Heart right ventricle (tissue), 16 donors: ENCODE data around the gene LRRFIP2. TPM values are rescaled to one million over a fixed set of nuclear protein-coding genes. Genes with fewer than 3 reads are reported as not detected.
"Not testable (repeated sequence)": the region's sequence is repeated elsewhere in the genome, so short reads cannot be mapped to it uniquely, and the experiment has no call there.

Experiments used
- ATAC-seq, 8 donors: fragments of 200-7000 bp; cut with Tn5 transposase; one replicate each; pipeline ENCODE4 v1.9.1; 2020; ENCODE audit warnings: mild to moderate bottlenecking in 8 of 8, moderate library complexity in 8 of 8, moderate number of reproducible peaks in 1 of 8
- DNase-seq, 2 donors: peaks; one replicate each; pipeline ENCODE4 v3.0.0-alpha.2; 2020
- H3K27ac ChIP-seq, 10 donors: fragments of 200-600 bp; sonication (generic) in 2 of 10; one replicate each; pipeline versions ENCODE4 v1.5.0 to v1.8.0; 2020 to 2022; ENCODE audit warnings: mild to moderate bottlenecking in 3 of 10
- H3K27me3 ChIP-seq, 7 donors: fragments of 200-600 bp; one replicate each; pipeline ENCODE4 v1.8.0; 2021 to 2022; ENCODE audit warnings: mild to moderate bottlenecking in 2 of 7
- H3K36me3 ChIP-seq, 9 donors: fragments of 200-600 bp; sonication (generic) in 1 of 9; one replicate each; pipeline versions ENCODE4 v1.5.0 to v1.8.0; 2020 to 2022; ENCODE audit warnings: mild to moderate bottlenecking in 2 of 9
- H3K4me1 ChIP-seq, 9 donors: fragments of 200-600 bp; sonication (generic) in 1 of 9; one replicate each; pipeline versions ENCODE4 v1.5.0 to v1.8.0; 2020 to 2022; ENCODE audit warnings: mild to moderate bottlenecking in 4 of 9
- H3K4me3 ChIP-seq, 10 donors: fragments of 200-600 bp; sonication (generic) in 2 of 10; one replicate each; pipeline versions ENCODE4 v1.5.0 to v1.8.0; 2020 to 2022; ENCODE audit warnings: mild to moderate bottlenecking in 7 of 10, moderate library complexity in 2 of 10
- H3K9me3 ChIP-seq, 11 donors: fragments of 200-600 bp in 10 of 11; sonication (generic) in 2 of 11; one replicate each; pipeline versions ENCODE4 v1.5.0 to v1.8.0; 2013 to 2022; ENCODE audit warnings: mild to moderate bottlenecking in 2 of 11, control low read depth in 1 of 11, moderate library complexity in 1 of 11
- CTCF ChIP-seq, 9 donors: fragments of 200-600 bp; sonication (generic) in 2 of 9; IDR thresholded peaks; one replicate each; pipeline versions ENCODE4 v1.5.0 to v1.8.0; 2021 to 2022; ENCODE audit warnings: antibody characterized with exemption in 9 of 9, mild to moderate bottlenecking in 5 of 9, moderate library complexity in 1 of 9
- WGBS, 2 donors: extraction: QIAGEN DNeasy Blood & Tissue Kit; methylation state at CpG; one replicate each; pipeline ENCODE4 v1.1.7; 2013; ENCODE audit warnings: inconsistent platforms in 1 of 2; 5-methylcytosine and 5-hydroxymethylcytosine counted together
- intact Hi-C, 10 donors: fragments of 100-400 bp; cut with DNase I; formaldehyde crosslinking; loops; one replicate each; pipeline versions ENCODE4 v1.11.1 to v1.14.2; 2022
- polyA plus RNA-seq, 2 donors: library from polyadenylated mRNA; stranded (reverse); fragments of 200-250 nt; gene quantifications; one replicate each; pipeline ENCODE4 v1.2.3, GENCODE V29; 2013
- total RNA-seq, 10 donors: library from RNA; stranded (reverse); fragmentation: NEBNext Ultra II Directional in 3 of 10; extraction: Animal tissue kit (Norgen Biotek cat#: 25700) in 3 of 10; gene quantifications; one replicate each; pipeline versions ENCODE4 v1.2.1 to v1.2.4, GENCODE V29; 2021 to 2023
- donor health status: Arrhythmogenic right ventricular cardiomyopathy.
- donor health status: ischemic (EF 13 %, LVEDD 7.1; RV severe dilation, severe dysfunction).
- donor health status: healthy with polysubstance abuse.
- donor health status: DM: no; HTN: yes; CAD: no.
- donor health status: DM: no; HTN: no; CAD: no.
- donor health status: ischemic (EF 25% LVEDD 6.9; RV normal size, moderate dysfunction).
- donor health status: ischemic (EF 25% LVEDD 5.7; RV mildly dilated, moderate dysfunction).
- donor health status: healthy.
- donor health status: DM: yes; HTN: yes; CAD: no.
- donor health status: Ischemic cardiomyopathy.
- donor health status: ischemic (EF 35%, LVEDD 5.7; RV mildly dilated, moderate dysfunction).
- donor health status: nonischemic (EF 11% LVEDD 7.7; RV severe dilation, severe dysfunction).
- donor health status: DM: yes; HTN: yes; CAD: no.
- donor health status: PGD.
- donor health status: ischemic (EF 29% LVEDD 5.4; RV normal size, mild dysfunction).
- donor health status: nonischemic (EF 23%, LVEDD 6.1; RV moderate dilation, normal function).

The LRRFIP2 gene
- total and polyA plus RNA-seq, 12 donors, result 63.2 to 199 (median 127) TPM

DNA sequence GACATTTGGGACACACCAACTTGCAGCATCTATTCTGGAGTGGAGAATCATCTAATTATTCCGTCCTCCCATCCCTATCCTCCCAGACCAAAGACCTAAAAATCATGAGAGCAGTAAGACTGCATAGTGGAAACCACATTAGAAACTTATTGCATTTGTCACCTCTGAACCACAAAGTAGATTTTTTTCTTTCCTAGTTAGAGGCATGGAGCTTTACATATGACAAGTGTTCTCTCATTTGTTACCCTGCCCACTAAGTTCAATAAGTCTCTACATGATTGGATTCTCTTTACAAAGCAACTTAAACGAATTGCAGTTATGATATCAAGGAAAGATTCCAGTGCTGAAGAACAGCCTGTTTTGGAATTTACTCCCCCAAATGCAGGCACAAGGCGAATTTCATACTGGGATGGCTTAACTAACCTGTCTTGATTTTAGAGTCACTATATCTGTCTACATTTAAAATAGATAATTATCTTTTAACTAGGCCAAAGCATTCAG is 42.3 kb upstream of the LRRFIP2 start:
- H3K4me1 ChIP-seq, result peaks cover 0 to 15% (median 0%) of the 10 kb centered on the region in 9 donors
- DNase-seq, result no peak
- no peak for ATAC-seq
- peaks cover 0 to 3% (median 0%) of the 10 kb centered on the region in 11 donors for H3K9me3 ChIP-seq
- no peak overlapping the region for H3K4me3 ChIP-seq
- intact Hi-C loops, result loop anchor here in 5 of 10 donors (10.0 kb wide), 7 partner anchors 122 to 492 kb away; partner anchors contain the start of genes EPM2AIP1 (in 1 of the 5) and MLH1 (in 1 of the 5)
- H3K27me3 ChIP-seq, result no peaks in the 10 kb centered on the region
- peak overlapping the region in 1 of 10 donors; percentile 43 for H3K27ac ChIP-seq
- H3K36me3 ChIP-seq, result no peaks in the 10 kb centered on the region
- 87 to 90% methylated on average over 3 of the region's 3 CpGs for WGBS, 2 donors
- TF ChIP-seq CTCF (IDR thresholded peaks at IDR 0.05), result no peak

GRCh38 chr3:37214076-37214475 is 39.7 kb upstream of the LRRFIP2 start:
- peaks cover 0 to 22% (median 4%) of the 10 kb centered on the region in 9 donors for H3K4me1 ChIP-seq
- WGBS, 2 donors, result 69 to 71% methylated on average over 3 of the region's 3 CpGs
- no peak overlapping the region for H3K27ac ChIP-seq
- intact Hi-C loops, result loop anchor here (5.0 to 10.0 kb wide), 9 partner anchors 119 to 489 kb away; partner anchors contain the start of genes EPM2AIP1 (in 1 of the 10) and MLH1 (in 1 of the 10)
- peaks cover 0 to 9% (median 0%) of the 10 kb centered on the region in 11 donors for H3K9me3 ChIP-seq
- H3K36me3 ChIP-seq, result no peaks in the 10 kb centered on the region
- no peak for TF ChIP-seq CTCF (IDR thresholded peaks at IDR 0.05)
- no peak for DNase-seq
- H3K27me3 ChIP-seq, result no peaks in the 10 kb centered on the region
- no peak for ATAC-seq
- no peak overlapping the region for H3K4me3 ChIP-seq

DNA sequence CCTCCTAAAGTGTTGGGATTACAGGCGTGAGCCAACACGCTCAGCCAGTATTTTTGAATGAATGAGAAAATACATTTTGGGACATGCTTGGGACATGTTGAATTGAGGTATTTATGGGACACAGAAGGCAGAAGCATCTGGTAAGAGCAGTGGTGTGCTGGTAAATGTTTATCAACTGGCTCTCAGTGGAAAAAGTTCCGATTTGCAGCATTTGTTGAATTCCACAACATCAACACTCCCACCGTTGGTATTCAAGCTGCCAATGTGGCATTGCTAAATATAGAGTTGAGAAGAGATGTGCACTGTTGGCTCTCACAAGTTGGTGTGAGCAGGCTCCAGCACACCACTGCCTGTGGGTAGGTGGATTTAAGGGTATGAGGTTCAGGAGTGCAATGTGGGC is 35.8 kb upstream of the LRRFIP2 start:
- Histone ChIP-seq H3K27ac (peak overlapping the region in 5 of 10 donors; percentile 14 to 62 (median 39)), H3K4me1 (peaks cover 0 to 14% (median 4%) of the 10 kb centered on the region in 9 donors), H3K9me3 (peaks cover 0 to 9% (median 0%) of the 10 kb centered on the region in 11 donors), H3K36me3 (peaks cover 0 to 9% (median 0%) of the 10 kb centered on the region in 9 donors), H3K27me3 (no peaks in the 10 kb centered on the region), H3K4me3 (no peak overlapping the region)
- WGBS, 2 donors, result 46 to 55% methylated on average over 4 of the region's 4 CpGs
- peak in 6 of 8 donors; percentile 18 to 72 (median 62) for ATAC-seq
- no peak for DNase-seq
- TF ChIP-seq CTCF (IDR thresholded peaks at IDR 0.05), result no peak
- intact Hi-C loops, result loop anchor here (5.0 to 10.0 kb wide), 9 partner anchors 115 to 485 kb away; partner anchors contain the start of genes EPM2AIP1 (in 1 of the 10) and MLH1 (in 1 of the 10)

GRCh38 chr3:37208576-37208975 is 34.2 kb upstream of the LRRFIP2 start:
- H3K27me3 ChIP-seq, H3K9me3 ChIP-seq, ATAC-seq, H3K27ac ChIP-seq, intact Hi-C loops, H3K36me3 ChIP-seq, DNase-seq, H3K4me3 ChIP-seq: not testable (repeated sequence)
- WGBS, 2 donors, result 45 to 49% methylated on average over 3 of the region's 3 CpGs
- peaks cover 0 to 14% (median 4%) of the 10 kb centered on the region in 9 donors for H3K4me1 ChIP-seq

DNA sequence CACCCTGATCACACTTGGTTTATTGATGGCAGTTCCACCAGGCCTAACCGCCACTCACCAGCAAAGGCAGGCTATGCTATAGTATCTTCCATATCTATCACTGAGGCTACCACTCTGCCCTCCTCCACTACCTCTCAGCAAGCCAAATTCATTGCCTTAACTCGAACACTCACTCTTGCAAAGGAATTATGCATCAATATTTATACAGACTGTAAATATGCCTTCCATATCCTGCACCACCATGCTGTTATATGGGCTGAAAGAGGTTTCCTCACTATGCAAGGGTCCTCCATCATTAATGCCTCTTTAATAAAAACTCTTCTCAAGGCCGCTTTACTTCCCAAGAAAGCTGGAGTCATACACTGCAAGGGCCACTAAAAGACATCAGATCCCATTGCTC is 33.6 kb upstream of the LRRFIP2 start:
- H3K9me3 ChIP-seq, ATAC-seq, H3K36me3 ChIP-seq, intact Hi-C loops, DNase-seq, H3K27me3 ChIP-seq, H3K4me3 ChIP-seq, H3K27ac ChIP-seq: not testable (repeated sequence)
- H3K4me1 ChIP-seq, result peaks cover 0 to 14% (median 0%) of the 10 kb centered on the region in 9 donors
- 97 to 98% methylated on average over 3 of the region's 3 CpGs for WGBS, 2 donors

GRCh38 chr3:37206041-37206440 is 31.7 kb upstream of the LRRFIP2 start:
- H3K27ac ChIP-seq, ATAC-seq, H3K27me3 ChIP-seq, H3K36me3 ChIP-seq, DNase-seq, H3K9me3 ChIP-seq, H3K4me3 ChIP-seq, intact Hi-C loops: not testable (repeated sequence)
- H3K4me1 ChIP-seq, result peaks cover 0 to 14% (median 0%) of the 10 kb centered on the region in 9 donors
- WGBS, 2 donors, result 86 to 88% methylated on average over 4 of the region's 4 CpGs
